ENCODE results near the gene EIF1AD.

Gene EIF1AD

DNA sequence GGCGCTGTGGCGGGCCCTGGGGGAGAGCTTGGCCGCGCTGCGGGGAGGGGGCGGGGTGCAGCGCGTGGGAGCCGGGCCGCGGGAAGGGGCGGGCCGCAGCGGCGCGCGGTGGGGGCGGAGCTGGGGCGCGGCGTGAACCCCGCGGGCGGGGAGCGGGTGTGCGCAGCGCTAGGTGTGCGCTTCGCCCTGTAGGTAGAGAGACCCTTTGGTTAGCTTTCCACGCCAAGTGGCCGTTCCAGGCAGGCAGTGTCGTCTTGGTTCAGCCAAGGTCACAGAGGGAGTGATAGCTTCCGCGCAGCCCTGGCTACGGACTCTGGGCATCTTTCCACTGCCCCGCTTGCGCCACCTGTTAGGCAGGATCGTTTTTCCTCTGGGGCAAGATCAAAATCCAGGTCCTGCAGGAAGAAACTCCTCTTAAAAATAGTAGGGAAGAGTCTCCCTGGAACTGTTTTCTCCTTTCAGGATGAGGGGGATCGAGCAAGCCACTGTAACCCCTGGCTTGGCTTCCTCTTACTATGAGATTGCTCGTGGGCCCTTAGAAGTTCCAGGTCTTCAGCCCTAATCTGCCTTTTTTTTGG, 780 bp upstream of the EIF1AD start:
- DNase-seq, result no peak

DNA sequence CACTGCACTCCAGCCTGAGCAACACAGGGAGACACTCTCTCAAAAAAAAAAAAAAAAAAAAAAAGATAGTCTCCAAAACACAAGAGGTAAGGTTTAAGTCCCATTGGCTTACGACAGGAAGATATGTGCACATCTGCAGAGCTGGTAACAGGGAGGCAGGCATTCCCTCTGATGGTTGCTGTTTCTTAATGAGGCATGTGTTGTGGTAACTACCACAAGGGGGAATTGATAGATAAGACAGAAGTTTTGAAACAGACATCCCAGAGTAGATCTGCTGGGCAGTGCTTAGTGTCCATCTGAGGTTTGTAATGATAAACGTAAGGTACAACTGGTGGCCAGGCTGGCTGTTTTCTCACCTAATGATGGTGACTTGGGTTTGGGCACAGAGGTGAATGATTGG, 4.7 kb downstream of the EIF1AD start:
- DNase-seq, result no peak

DNA sequence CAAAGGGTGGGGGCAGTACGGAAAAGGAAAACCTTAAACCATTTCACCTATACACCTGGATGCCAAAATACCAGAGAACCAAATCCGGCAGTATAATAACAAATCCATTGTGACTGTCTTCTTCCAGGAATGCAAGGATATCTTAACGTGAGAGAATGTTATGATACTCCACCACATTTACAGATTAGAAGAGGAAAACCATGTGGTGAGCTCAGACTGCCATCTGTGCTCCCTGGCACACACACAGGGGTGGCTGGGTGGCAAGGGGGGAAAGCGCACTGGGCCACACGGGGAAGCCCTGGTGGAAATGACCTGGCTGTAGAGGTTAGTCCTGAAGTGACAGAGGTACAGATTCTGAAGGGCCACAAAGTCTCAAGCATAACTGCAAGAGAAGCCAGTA, 9.9 kb downstream of the EIF1AD start:
- DNase-seq, result no peak

DNA sequence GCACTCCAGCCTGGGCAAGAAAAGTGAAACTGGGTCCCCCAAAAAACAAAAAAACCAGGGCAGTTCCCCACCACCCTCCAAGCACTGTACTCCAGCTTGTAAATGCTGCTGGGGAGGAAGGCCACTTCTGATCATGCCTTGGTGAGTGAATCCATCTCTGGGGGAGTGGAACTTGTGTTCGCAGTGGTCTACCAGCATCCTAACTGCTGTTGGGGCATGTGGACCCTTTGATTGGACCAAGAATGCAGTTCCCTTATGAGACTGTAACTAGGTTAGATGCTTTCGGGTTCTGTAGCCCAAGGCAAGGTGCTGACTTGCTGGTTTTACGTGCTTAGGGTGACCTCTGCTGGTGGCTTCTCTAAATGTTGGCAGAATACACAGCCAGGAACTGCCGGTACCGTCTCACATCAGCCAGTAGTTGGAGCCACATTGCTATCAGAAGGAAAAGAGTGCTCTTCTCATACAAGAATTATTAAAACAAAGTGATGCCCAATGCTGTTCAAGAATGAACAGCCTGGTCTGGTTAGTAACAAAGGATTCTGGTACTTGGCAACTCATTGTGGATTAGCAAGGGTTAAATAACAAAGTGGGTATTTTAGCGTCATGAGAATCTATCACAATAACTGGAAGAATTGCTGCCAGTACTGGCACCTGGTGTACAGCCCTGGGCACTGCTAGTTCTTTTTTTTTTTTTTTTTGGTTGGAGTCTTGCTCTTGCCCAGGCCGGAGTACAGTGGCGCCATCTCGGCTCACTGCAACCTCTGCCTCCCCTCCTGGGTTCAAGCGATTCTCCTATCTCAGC, 13.0 kb downstream of the EIF1AD start:
- peak; percentile 94 for DNase-seq

DNA sequence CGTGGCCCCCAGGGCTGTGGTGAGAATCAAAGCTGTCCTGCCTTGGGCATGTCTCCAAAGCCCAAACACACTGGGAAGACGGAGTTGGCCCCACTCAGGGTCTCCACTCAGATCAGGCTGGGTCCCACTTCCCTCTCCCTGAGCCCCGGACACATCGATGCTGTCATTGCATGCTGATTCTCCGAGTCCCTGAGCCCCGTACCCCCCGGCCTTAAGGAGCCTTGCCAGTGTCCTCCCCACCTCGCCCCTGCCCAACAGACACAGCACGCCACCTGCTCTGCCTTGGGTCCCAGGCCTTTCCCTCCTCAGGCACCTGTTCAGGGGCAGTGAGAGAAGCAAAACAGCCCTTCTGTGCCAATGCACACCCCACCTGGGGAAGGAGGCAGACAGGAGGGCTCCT, 14.6 kb downstream of the EIF1AD start:
- no peak for DNase-seq

DNA sequence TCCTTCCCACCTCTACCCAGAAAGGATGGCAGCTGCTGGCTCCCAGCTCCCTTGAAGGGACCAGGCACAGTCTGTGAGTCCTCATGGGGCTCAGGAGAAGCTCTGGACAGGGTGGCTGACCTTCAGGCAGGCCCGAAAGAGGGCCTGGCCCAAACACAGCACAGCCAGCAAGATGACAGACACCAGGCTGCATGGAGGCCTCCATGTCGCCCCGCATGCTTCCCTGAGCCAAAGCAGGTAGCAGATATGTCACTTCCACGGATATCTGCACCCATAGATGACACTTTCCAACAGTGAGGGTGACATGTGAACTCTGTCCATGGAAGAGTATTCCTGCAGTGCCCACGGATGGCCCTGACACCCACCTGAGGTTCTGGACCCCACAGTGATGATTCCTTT, 18.4 kb downstream of the EIF1AD start:
- DNase-seq, result no peak

DNA sequence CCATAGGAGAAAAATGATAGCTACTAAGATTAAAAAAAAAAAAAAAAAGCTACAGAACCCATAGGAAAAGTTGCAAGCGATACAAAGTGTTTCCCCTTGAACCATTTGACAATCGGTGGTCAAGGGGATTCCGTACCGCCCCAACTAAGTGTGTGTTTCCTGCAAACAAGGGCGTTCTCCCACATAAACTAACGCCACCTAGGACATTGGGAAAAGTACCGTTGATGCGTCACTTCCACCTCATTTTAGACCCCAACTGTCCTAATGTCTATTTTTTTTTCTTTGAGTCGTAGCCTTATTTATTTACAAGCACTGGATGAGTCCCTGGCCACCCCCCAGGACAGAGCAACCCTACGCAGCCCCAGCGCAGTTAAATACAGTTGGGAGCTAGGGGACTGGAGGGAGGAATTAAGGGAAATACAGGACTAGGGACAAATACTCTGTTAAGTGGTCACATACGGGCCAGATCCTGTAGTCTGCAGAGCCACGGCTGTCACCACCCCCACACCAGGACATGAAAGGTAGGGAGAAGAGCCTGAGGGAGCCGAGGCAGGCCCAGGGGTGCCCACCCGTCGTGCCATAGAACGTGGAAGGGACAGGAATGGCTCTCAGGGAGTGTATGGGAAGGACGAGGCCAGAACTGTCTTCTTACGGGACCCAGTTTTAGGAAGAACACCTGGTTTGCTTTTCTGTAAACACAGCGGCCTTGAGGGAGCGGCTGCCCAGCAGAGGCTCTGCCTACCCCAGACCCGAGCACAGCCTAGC, 19.0 kb downstream of the EIF1AD start:
- no peak for DNase-seq

DNA sequence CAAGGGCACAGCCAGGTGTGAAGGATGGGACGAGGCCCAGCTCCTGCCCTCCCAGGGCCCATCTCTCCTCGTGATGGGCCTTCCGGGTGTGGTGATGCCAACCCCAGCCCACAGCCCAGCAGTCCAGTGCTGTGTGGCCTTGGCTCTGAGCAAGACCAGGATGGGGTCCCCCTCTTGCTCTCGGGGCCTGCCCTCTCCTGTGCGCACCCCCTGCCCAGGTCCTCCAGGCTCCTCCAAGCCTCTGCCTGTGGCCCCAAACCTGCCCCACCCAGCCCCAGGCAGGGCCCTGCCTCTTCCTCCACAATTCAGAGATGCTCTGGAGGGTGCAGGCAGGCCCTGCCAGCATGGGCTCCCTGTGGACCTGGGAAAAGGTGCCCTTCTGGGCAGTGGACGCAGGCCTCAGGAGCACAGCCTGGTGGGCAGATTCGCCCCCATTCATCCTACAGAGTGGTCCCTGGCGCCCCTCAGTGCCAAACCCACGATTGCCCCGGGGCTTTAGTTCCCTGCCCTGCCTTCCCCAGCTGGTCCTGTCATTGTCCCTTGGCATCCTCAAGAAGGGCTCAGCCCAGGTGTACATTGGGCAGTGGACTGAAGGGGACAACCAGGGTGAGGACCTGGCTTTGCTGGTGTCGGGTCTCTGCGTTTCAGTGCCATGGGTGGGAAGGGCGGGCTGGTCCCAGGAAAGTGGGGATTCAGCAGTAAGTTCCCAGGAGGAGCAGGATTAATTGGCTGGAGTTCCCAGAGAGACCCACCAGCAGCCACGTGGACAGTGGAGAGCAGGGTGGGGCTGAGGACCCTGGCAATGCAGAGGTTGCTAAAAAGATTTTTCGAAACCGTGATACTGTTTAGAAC, 19.8 kb downstream of the EIF1AD start:
- DNase-seq, result no peak

DNA sequence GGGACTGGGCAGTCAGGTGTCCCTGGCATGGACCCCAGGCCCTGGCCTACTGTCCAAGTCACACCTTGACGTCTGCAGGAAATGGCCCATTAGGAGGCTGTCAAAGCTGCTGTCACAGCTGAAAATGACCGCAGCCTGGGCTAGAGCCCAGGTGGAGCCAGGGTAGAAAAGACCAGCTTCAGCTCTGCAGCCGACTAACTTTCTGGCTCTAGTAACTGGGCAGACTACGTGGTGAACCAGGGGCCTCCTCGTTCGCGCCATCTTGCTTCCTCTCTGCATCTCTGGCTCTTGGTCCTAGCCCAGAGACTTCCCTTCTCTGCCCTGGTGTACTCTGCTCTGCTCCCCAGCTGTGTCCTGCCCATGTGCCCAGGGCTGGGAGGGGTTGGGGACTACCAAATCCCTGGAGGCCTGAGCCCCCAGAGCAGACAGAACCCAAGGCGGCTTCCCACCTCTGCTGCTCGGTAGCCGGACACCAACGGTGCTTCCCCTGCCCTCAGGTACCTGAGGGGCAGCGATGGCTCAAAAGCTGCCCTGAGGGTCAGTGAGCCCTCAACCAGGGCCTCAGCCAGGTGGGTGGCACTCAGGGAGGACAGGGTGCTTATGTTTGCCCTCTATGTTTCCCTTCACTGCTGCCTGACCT, 20.7 kb downstream of the EIF1AD start:
- no peak for DNase-seq

DNA sequence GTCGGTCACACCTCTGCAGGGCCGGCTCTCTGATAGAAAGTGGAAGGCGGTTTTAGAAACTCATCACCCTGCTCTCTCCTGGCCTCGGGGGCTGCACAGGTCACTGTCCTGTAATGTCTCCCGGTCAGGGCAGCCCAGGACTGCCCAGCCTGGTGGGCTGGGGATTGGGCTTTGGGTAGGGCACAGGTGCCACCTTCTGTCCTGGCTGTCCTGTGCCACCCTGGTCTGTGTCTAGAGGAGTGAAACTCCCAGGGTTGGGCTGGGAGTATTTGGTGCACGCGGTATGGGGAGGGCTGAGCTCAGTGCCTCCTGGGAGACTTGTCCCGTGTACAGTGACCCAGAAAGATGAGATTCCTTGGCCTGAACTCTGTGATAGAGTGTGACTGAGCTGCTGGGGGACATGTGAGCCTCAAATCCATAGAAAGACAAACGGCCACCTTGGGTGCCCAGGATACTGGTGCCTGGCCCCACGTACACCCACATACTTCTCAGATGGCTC, 22.6 kb downstream of the EIF1AD start:
- DNase-seq, result no peak

DNA sequence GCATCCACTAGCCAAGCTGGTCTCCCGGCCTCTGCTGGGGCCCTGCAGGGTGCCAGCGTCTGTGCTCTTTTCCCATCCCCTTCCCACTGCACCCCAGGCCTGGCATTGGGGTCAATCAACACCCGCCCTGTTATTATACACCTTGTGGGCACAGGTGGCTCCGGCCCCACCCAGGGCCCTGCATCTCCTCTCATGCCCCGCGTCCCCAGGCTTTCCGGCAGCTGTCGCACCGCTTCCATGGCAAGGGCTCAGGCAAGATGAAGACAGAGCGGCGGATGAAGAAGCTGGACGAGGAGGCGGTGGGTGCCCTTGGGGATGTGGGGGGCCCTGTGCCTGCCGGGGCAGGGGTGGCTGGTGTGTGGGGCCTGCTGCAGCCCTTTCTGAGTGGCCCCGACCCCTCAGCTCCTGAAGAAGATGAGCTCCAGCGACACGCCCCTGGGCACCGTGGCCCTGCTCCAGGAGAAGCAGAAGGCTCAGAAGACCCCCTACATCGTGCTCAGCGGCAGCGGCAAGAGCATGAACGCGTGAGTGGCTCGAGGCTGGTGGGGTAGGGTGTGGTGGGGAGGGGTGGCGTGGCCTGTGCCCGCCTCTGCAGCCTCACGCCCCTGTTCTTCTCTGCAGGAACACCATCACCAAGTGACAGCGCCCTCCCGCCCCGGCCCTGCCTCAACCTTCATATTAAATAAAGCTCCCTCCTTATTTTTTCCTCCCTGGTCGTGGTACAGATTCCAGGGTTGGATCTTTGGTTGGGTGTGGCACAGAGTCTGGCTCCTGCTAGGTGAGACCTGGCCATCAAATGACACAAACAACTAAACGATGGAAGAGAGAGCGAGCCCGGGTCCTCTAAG, 23.3 kb downstream of the EIF1AD start:
- no peak for DNase-seq

DNA sequence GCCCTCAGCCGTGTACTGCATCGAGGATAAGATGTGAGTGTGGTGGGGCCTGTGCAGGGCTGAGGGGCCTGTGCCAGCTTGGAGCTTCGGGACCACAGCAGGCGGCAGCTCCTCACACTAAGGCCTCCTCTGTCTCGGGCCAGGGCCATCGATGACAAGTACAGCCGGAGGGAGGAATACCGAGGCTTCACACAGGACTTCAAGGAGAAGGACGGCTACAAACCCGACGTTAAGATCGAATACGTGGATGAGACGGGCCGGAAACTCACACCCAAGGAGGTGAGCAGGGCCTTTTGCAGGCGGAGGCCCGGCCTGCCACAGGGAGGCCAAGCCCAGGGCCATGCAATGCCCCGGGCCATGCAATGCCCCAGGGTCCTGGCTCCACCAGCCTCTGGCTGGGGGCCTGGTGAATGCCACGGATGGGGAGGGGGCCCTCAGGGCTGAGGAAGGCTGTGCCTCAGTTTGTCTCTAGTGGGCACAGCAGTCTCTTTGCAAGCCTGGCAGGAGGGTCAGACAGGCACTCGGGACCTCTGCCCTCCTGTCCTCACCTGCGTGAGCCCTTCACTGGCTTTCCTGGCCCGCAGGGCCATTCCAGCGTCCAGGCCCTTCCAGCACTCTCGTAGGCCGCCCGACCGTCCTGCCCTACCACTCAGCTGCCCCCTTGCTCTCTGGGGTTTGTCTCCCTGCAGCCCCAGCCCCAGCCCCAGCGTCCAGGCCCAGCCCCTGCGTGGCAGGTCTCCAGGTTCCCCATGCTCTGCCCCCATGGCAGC, 24.2 kb downstream of the EIF1AD start:
- DNase-seq, result no peak

DNA sequence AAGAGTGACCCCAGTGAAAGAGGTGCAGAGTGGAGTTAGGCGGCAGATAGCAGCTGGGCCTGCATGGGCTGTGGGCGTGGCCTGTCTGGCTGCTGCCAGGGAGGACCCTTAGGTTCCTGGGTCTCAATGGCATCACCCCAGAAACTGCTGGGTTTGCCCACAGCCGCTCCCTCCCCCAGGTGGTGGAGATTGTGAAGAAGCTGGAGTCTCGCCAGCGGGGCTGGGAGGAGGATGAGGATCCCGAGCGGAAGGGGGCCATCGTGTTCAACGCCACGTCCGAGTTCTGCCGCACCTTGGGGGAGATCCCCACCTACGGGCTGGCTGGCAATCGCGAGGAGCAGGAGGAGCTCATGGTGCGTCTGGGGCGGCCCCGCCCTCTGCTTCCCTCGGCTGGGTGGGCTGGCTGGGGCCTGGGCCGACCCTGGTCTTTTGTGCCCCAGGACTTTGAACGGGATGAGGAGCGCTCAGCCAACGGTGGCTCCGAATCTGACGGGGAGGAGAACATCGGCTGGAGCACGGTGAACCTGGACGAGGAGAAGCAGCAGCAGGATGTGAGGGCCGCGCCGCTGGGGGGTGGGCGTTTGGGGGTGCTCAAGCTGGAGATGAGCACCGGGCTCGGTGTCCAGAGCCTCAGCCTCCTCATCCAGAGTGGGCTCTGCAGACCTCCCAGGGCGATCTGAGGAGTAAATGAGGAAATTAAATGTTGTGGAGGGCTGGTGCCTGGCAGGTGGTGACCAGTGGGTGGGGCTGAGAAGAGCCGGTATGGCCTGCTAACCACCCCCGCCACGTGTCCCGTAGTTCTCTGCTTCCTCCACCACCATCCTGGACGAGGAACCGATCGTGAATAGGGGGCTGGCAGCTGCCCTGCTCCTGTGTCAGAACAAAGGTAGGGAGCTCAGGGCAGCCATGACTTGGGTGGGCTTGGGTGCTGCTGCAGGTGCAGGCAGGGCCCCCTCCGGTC, 25.5 kb downstream of the EIF1AD start:
- DNase-seq, result no peak

DNA sequence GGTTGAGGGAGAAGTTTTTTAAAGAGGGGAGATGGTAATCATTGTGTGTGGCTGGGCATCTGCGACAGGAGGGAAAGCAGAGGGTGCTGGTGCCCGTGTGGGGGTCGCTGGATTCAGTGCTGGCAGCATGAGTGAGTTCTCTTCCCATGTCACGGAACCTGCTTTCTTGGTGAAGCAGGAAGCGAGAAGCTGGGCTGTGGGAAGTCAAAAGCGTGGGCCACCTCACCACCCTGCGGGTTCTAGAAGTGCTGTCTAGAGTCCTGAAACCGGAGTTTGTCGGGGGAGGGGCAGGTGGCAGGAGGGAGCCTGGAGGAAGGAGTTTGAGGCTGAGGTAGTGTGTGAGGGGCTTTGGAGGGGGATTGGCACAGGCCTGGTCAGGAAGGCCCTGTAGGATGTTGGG, 26.2 kb downstream of the EIF1AD start:
- no peak for DNase-seq

DNA sequence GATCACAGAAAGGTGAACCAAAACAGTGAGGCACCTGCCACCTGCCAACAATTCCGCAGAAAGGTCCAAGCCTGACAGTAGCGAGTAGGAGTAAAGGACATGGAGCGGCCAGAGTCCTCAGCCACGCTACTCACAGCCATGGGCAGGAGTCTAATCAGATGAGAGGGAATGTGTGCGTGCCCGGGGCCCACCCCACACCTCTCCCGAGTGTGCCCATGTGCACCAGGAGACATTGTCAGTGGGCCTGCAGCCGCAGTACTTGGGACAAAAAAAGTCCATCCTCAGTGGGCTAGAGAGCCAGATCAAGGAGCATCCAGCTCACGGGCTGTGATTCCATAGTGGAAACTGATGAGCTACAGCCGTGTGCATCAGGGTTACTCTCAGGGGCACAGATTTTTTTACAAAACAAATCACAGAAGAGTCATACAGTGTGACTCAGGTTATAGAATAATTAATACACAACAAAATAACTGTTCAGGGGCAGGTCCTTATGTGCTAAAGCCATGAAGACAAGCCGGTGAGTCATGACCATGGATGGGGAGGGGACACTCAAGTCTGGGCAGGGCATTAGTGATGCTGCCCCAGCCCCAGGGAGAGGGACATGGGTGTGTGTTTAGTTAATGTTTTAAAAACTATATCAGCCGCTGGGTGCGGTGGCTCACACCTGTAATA, 28.4 kb downstream of the EIF1AD start:
- DNase-seq, result no peak

DNA sequence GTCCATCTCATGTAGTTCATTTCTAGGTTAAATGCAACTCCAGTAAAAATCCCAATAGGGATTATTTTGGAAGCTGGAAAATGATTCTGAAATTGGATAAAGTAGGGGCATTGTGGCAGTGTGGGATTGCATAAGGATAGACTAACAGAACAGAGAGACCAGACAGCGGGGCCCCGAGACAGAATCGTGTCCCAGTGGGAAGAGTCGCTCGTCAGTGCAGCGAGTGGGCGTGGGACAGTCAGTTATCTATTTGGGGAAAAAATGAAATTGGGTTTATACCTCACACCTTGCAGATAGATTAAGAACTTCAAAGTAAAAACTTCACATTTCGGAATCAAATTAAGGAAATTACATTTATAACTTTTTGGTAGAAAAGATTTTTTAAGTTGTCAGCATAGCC, 29.8 kb downstream of the EIF1AD start:
- no peak for DNase-seq

DNA sequence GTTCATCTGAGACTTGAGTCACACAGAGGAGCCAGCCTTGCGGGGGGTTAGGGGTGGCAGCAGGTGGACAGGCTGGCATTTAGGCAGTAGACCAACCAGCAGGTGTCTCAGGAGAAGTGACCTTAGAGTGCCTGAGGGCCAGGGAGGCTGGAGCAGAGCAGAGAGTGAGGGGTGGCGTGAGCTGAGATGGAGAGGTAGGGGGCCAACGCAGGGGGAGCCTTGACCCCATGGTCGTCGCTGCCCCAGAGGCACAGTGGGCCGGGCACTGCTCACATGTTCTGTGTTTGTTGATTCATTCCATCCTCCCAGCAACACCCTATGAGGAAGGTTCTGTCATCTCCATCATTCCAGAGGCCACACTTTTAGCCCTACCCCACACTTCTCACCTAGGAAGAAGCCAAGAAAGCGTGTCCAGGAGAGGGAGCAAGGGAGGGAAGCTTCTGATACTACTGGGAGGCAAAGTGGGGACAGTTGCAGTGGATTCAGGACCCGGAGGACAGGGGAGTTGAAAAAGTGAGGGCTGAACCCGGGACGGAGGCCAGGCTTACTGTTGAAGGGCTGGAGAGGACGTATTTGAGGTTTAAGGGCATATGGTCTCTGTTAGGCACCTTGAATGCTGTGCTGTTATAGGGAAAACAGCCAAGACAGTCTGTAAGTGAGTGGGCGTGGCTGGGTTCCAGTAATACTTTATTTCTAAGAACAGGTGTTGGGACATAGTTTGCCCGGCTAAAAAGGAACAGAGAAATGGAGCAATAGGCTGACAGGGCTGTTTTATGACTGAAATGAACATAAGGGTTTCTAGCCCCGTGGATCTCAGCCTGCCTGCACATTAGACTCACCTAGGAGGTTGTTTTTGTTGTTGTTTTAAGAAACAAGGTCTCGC, 33.1 kb downstream of the EIF1AD start:
- DNase-seq, result no peak
